ENCODE data around the gene MLPH. TPM values are rescaled to one million over a fixed set of nuclear protein-coding genes. Genes with fewer than 3 reads are reported as not detected.

The MLPH gene
- polyA plus RNA-seq, 3 donors, result not detected

GRCh38 chr2:237602409-237602808 is 115.4 kb downstream of the MLPH start:
- H3K9me3 ChIP-seq (replicated peaks in 1 of 2; ENCODE audit: control insufficient read depth in 1 of 2, insufficient read depth in 1 of 2, low read length in 2 of 2), result no peaks in the 10 kb centered on the region
- H3K79me2 ChIP-seq (ENCODE audit: insufficient read depth, low read length), result no peaks in the 10 kb centered on the region
- H3K4me3 ChIP-seq (replicated peaks in 1 of 3; ENCODE audit: low read depth in 2 of 3, low read length in 3 of 3), result no peak overlapping the region
- H3K36me3 Mint-ChIP-seq, result peaks cover 2 to 6% of the 10 kb centered on the region in 2 donors
- no peak for TF ChIP-seq CTCF (IDR thresholded peaks at IDR 0.05)
- no peak overlapping the region for H3K9ac ChIP-seq (ENCODE audit: insufficient read depth, low read length, poor library complexity, severe bottlenecking)
- no peak overlapping the region for H3K27ac ChIP-seq (ENCODE audit: low read depth in 1 of 2, low read length in 2 of 2)
- no peak overlapping the region for H2AFZ ChIP-seq (ENCODE audit: insufficient read depth, low read depth, low read length, poor library complexity, severe bottlenecking)
- peaks cover 0 to 4% (median 0%) of the 10 kb centered on the region in 7 donors for H3K9me3 Mint-ChIP-seq
- intact Hi-C loops (cut with micrococcal nuclease), result loop anchor here in 1 of 2 donors (10.0 kb wide), 1 partner anchor 62 kb away; no protein-coding TSS in a partner anchor
- no peaks in the 10 kb centered on the region for H3K27me3 ChIP-seq (ENCODE audit: control insufficient read depth in 2 of 2, insufficient read depth in 2 of 2, low read length in 2 of 2)
- peaks cover 32% of the 10 kb centered on the region for H3K4me1 Mint-ChIP-seq
- H4K20me1 ChIP-seq (ENCODE audit: insufficient read depth, low read length), result no peaks in the 10 kb centered on the region
- peak overlapping the region in 6 of 7 donors; percentile 11 to 94 (median 91) for H3K27ac Mint-ChIP-seq
- H3K36me3 ChIP-seq (replicated peaks in 1 of 2; ENCODE audit: control insufficient read depth in 1 of 2, insufficient read depth in 2 of 2, low read length in 2 of 2), result no peaks in the 10 kb centered on the region
- H3K4me2 ChIP-seq (replicated peaks; ENCODE audit: extremely low read depth, low read length, poor library complexity, severe bottlenecking), result no peak overlapping the region
- 100% methylated on average over 2 of the region's 7 CpGs for WGBS (ENCODE audit: insufficient coverage)
- DNase-seq, result no peak
- H3K4me1 ChIP-seq (ENCODE audit: control insufficient read depth in 1 of 2, insufficient read depth in 2 of 2, low read length in 2 of 2), result peaks cover 18% of the 10 kb centered on the region in 2 donors
- H3K27me3 Mint-ChIP-seq (ENCODE audit: low read depth in 3 of 3), result peaks cover 9 to 13% (median 10%) of the 10 kb centered on the region in 3 donors
- no peak overlapping the region for H3K4me3 Mint-ChIP-seq

GRCh38 chr2:237603049-237603717 is 116.1 kb downstream of the MLPH start:
- Histone ChIP-seq H3K27me3 (ENCODE audit: control insufficient read depth in 2 of 2, insufficient read depth in 2 of 2, low read length in 2 of 2) (no peaks in the 10 kb centered on the region), H3K4me1 (ENCODE audit: control insufficient read depth in 1 of 2, insufficient read depth in 2 of 2, low read length in 2 of 2) (peaks cover 18% of the 10 kb centered on the region in 2 donors), H3K36me3 (replicated peaks in 1 of 2; ENCODE audit: control insufficient read depth in 1 of 2, insufficient read depth in 2 of 2, low read length in 2 of 2) (no peaks in the 10 kb centered on the region), H3K9ac (ENCODE audit: insufficient read depth, low read length, poor library complexity, severe bottlenecking) (peak overlapping the region; percentile 54), H4K20me1 (ENCODE audit: insufficient read depth, low read length) (no peaks in the 10 kb centered on the region), H3K27ac (ENCODE audit: low read depth in 1 of 2, low read length in 2 of 2) (peak overlapping the region; percentile 41 to 81), H3K4me2 (replicated peaks; ENCODE audit: extremely low read depth, low read length, poor library complexity, severe bottlenecking) (peak overlapping the region; percentile 86), H3K9me3 (replicated peaks in 1 of 2; ENCODE audit: control insufficient read depth in 1 of 2, insufficient read depth in 1 of 2, low read length in 2 of 2) (no peaks in the 10 kb centered on the region), H3K79me2 (ENCODE audit: insufficient read depth, low read length) (no peaks in the 10 kb centered on the region), H2AFZ (ENCODE audit: insufficient read depth, low read depth, low read length, poor library complexity, severe bottlenecking) (peak overlapping the region; percentile 86), H3K4me3 (replicated peaks in 1 of 3; ENCODE audit: low read depth in 2 of 3, low read length in 3 of 3) (peak overlapping the region in 1 of 3 experiments; percentile 70)
- Mint-ChIP-seq H3K9me3 (peaks cover 0 to 4% (median 0%) of the 10 kb centered on the region in 7 donors), H3K4me3 (peak overlapping the region; percentile 74 to 91), H3K36me3 (peaks cover 2 to 6% of the 10 kb centered on the region in 2 donors), H3K4me1 (peaks cover 29% of the 10 kb centered on the region), H3K27ac (peak overlapping the region; percentile 78 to 94 (median 93)), H3K27me3 (ENCODE audit: low read depth in 3 of 3) (peaks cover 9 to 17% (median 11%) of the 10 kb centered on the region in 3 donors)
- intact Hi-C loops (cut with micrococcal nuclease), result loop anchor here in 1 of 2 donors (10.0 kb wide), 1 partner anchor 62 kb away; no protein-coding TSS in a partner anchor
- no peak for TF ChIP-seq CTCF (IDR thresholded peaks at IDR 0.05)
- DNase-seq, result no peak
- WGBS (ENCODE audit: insufficient coverage), result 34% methylated on average over 7 of the region's 13 CpGs

Data from CD14-positive monocyte (primary cell).